OCI-LY3 (cell line): Measurements from ENCODE around the gene MAGI1.

Source experiments
- EZH2phosphoT487 ChIP-seq: fragments of 200-600 bp; shearing (Covaris generic); IDR thresholded peaks from 2 replicates; pipeline ENCODE4 v1.6.1; 2018; ENCODE audit warnings: antibody characterized with exemption, mixed run types, low read depth
- TF ChIP-seq, protein P1 (sequence below): fragments of 200-600, 300-600 bp; sonication (generic); IDR thresholded peaks from 2 replicates; pipeline ENCODE4 v1.5.1; 2014; ENCODE audit warnings: antibody characterized with exemption, low read length, low read depth

DNA sequence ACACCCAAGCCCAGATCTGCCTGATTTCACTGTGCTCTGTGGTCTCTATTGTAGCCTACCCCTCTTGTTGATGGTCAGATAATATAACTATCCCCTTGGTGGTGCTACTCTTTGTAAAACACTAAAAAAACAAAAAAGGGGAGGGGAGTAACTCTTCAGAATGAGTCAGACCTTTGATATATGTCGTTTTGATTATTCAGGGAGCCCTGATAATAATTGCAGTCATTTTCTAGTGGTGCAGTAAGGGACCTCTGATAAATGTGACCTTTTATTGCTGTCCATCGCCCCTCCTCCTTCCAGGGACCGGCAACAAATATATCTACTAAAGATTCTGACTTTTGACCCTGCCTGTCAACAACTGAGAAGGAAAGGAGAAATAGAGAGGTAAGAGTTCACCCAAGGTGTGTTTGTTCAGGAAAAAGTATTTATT is 45.1 kb upstream of the MAGI1 start:
- TF ChIP-seq, protein P1, sequence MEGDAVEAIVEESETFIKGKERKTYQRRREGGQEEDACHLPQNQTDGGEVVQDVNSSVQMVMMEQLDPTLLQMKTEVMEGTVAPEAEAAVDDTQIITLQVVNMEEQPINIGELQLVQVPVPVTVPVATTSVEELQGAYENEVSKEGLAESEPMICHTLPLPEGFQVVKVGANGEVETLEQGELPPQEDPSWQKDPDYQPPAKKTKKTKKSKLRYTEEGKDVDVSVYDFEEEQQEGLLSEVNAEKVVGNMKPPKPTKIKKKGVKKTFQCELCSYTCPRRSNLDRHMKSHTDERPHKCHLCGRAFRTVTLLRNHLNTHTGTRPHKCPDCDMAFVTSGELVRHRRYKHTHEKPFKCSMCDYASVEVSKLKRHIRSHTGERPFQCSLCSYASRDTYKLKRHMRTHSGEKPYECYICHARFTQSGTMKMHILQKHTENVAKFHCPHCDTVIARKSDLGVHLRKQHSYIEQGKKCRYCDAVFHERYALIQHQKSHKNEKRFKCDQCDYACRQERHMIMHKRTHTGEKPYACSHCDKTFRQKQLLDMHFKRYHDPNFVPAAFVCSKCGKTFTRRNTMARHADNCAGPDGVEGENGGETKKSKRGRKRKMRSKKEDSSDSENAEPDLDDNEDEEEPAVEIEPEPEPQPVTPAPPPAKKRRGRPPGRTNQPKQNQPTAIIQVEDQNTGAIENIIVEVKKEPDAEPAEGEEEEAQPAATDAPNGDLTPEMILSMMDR: no peak
- no peak for TF ChIP-seq EZH2phosphoT487
